ENCODE measurements around the gene SLC24A3.

SLC24A3 gene

GRCh38 chr20:19646963-19647362 is 434.5 kb downstream of the SLC24A3 start:
- Histone ChIP-seq H3K4me2 (ENCODE audit: low read length) (no peak overlapping the region), H3K4me3 (ENCODE audit: low read length) (no peak overlapping the region), H3K27me3 (ENCODE audit: control insufficient read depth, low read length) (peaks cover 2% of the 10 kb centered on the region; the same call in 1 of the 2 replicates), H3K79me2 (ENCODE audit: control insufficient read depth, low read length) (no peaks in the 10 kb centered on the region), H3K36me3 (ENCODE audit: control insufficient read depth, low read length) (no peaks in the 10 kb centered on the region), H3K9me2 (replicated peaks; ENCODE audit: control insufficient read depth, low read length) (no peaks in the 10 kb centered on the region), H3K9me3 (ENCODE audit: control insufficient read depth, insufficient read depth, low read length) (peaks cover 5% of the 10 kb centered on the region), H3F3A (ENCODE audit: control insufficient read depth, insufficient read depth) (no peaks in the 10 kb centered on the region), H4K20me1 (ENCODE audit: control insufficient read depth, insufficient read depth, low read depth, low read length) (no peaks in the 10 kb centered on the region), H3K27ac (ENCODE audit: low read depth, low read length) (no peak overlapping the region), H3K4me1 (ENCODE audit: control insufficient read depth, low read length) (peaks cover 8% of the 10 kb centered on the region)
- TF ChIP-seq CTCF (IDR thresholded peaks at IDR 0.05; ENCODE audit: low read depth, low read length, poor library complexity, severe bottlenecking) (no peak), EZH2phosphoT487 (IDR thresholded peaks at IDR 0.05; ENCODE audit: borderline replicate concordance, low read length) (no peak)

- H3F3A ChIP-seq (ENCODE audit: control insufficient read depth, insufficient read depth), result no peaks in the 10 kb centered on the region
- TF ChIP-seq EZH2phosphoT487 (IDR thresholded peaks at IDR 0.05; ENCODE audit: borderline replicate concordance, low read length) (no peak), CTCF (IDR thresholded peaks at IDR 0.05; ENCODE audit: low read depth, low read length, poor library complexity, severe bottlenecking) (no peak)
These were observed 435.6 kb downstream of the SLC24A3 start for GRCh38 chr20:19648024-19648423.

GRCh38 chr20:19649041-19649440 is 436.6 kb downstream of the SLC24A3 start:
- H4K20me1 ChIP-seq (ENCODE audit: control insufficient read depth, insufficient read depth, low read depth, low read length), result no peaks in the 10 kb centered on the region
- H3K79me2 ChIP-seq (ENCODE audit: control insufficient read depth, low read length), result no peaks in the 10 kb centered on the region
- H3F3A ChIP-seq (ENCODE audit: control insufficient read depth, insufficient read depth), result no peaks in the 10 kb centered on the region
- H3K27ac ChIP-seq (ENCODE audit: low read depth, low read length), result no peak overlapping the region
- H3K4me1 ChIP-seq (ENCODE audit: control insufficient read depth, low read length), result peaks cover 24% of the 10 kb centered on the region
- no peaks in the 10 kb centered on the region for H3K27me3 ChIP-seq (ENCODE audit: control insufficient read depth, low read length)
- TF ChIP-seq CTCF (IDR thresholded peaks at IDR 0.05; ENCODE audit: low read depth, low read length, poor library complexity, severe bottlenecking) (no peak), EZH2phosphoT487 (IDR thresholded peaks at IDR 0.05; ENCODE audit: borderline replicate concordance, low read length) (no peak)
- peaks cover 5% of the 10 kb centered on the region for H3K9me3 ChIP-seq (ENCODE audit: control insufficient read depth, insufficient read depth, low read length)
- no peaks in the 10 kb centered on the region for H3K9me2 ChIP-seq (replicated peaks; ENCODE audit: control insufficient read depth, low read length)
- H3K36me3 ChIP-seq (ENCODE audit: control insufficient read depth, low read length), result no peaks in the 10 kb centered on the region
- no peak overlapping the region for H3K4me2 ChIP-seq (ENCODE audit: low read length)
- no peak overlapping the region for H3K4me3 ChIP-seq (ENCODE audit: low read length)

More at GRCh38 chr20:19648024-19648423, 435.6 kb downstream of the SLC24A3 start:
- H3K9me3 ChIP-seq (ENCODE audit: control insufficient read depth, insufficient read depth, low read length), result peaks cover 5% of the 10 kb centered on the region
- no peaks in the 10 kb centered on the region for H3K9me2 ChIP-seq (replicated peaks; ENCODE audit: control insufficient read depth, low read length)
- peaks cover 2% of the 10 kb centered on the region; the same call in 1 of the 2 replicates for H3K27me3 ChIP-seq (ENCODE audit: control insufficient read depth, low read length)
- no peaks in the 10 kb centered on the region for H4K20me1 ChIP-seq (ENCODE audit: control insufficient read depth, insufficient read depth, low read depth, low read length)
- peaks cover 19% of the 10 kb centered on the region for H3K4me1 ChIP-seq (ENCODE audit: control insufficient read depth, low read length)
- no peak overlapping the region for H3K27ac ChIP-seq (ENCODE audit: low read depth, low read length)
- no peak overlapping the region for H3K4me2 ChIP-seq (ENCODE audit: low read length)
- H3K79me2 ChIP-seq (ENCODE audit: control insufficient read depth, low read length), result no peaks in the 10 kb centered on the region
- H3K36me3 ChIP-seq (ENCODE audit: control insufficient read depth, low read length), result no peaks in the 10 kb centered on the region
- no peak overlapping the region for H3K4me3 ChIP-seq (ENCODE audit: low read length)

Measured in DOHH2 (cell line).